Panc1 (cell line): ENCODE data around the gene RAB6B. TPM values are rescaled to one million over a fixed set of nuclear protein-coding genes. Genes with fewer than 3 reads are reported as not detected.

ENCODE experiments used
- ATAC-seq: fragments of 200-7000 bp; cut with Tn5 transposase; 2 replicates; pipeline ENCODE4 v1.9.1; 2020; ENCODE audit warnings: mild to moderate bottlenecking, moderate library complexity
- BruUV-seq: library from RNA; stranded (reverse); fragments of 400-500 nt; replicated peaks from 2 replicates; lab custom pipeline; 2021; lab: Mats Ljungman, UMichigan
- CTCF ChIA-PET: fragments of 300-600 bp; sonication (Branson Sonifier 250); formaldehyde crosslinking; loops from one replicate; lab custom pipeline; 2022; ENCODE audit warnings: antibody characterized with exemption; lab: Charles Lee
- POLR2A ChIA-PET: fragments of 300-600 bp; sonication (Branson Sonifier 250); formaldehyde crosslinking; loops from one replicate; lab custom pipeline; 2022; ENCODE audit warnings: antibody characterized with exemption; lab: Charles Lee
- DNase-seq: peaks from one replicate; pipeline ENCODE4 v3.0.0-alpha.2; 2010; ENCODE audit warnings: low read depth, low spot score
- H3K27ac ChIP-seq: 2 replicates; pipeline ENCODE4 v1.5.1; 2011; ENCODE audit warnings: mild to moderate bottlenecking, low read length, inconsistent platforms
- H3K27me3 ChIP-seq: fragments of 200-500 bp; sonication (Bioruptor generic); 2 replicates; pipeline ENCODE4 v1.6.0; 2014; ENCODE audit warnings: low read length, inconsistent platforms; ENCODE audit not compliant: control insufficient read depth, insufficient read depth
- H3K36me3 ChIP-seq: fragments of 200-500 bp; sonication (Bioruptor generic); 2 replicates; pipeline ENCODE4 v1.5.1; 2014; ENCODE audit warnings: inconsistent platforms, mild to moderate bottlenecking, low read length, moderate library complexity; ENCODE audit not compliant: control insufficient read depth, insufficient read depth
- H3K4me1 ChIP-seq: 2 replicates; pipeline ENCODE4 v1.5.1; 2011; ENCODE audit warnings: inconsistent platforms, mild to moderate bottlenecking, low read length, moderate library complexity; ENCODE audit not compliant: control insufficient read depth, insufficient read depth
- H3K4me3 ChIP-seq, 2 experiments: 2 replicates each; pipeline ENCODE4 v1.5.1; 2011 to 2012; ENCODE audit warnings: low read depth in 2 of 2, low read length in 2 of 2, mild to moderate bottlenecking in 2 of 2, inconsistent platforms in 1 of 2, moderate library complexity in 1 of 2
- H3K9me3 ChIP-seq: fragments of 200-500 bp; sonication (Bioruptor generic); 2 replicates; pipeline ENCODE4 v1.5.1; 2014; ENCODE audit warnings: low read depth, mild to moderate bottlenecking, inconsistent platforms, low read length, moderate library complexity; ENCODE audit not compliant: control insufficient read depth, insufficient read depth
- POLR2AphosphoS5 ChIP-seq: IDR thresholded peaks from 2 replicates; pipeline ENCODE4 v1.6.1; 2012; ENCODE audit warnings: mild to moderate bottlenecking, low read depth, low read length, moderate library complexity
- SIN3A ChIP-seq: IDR thresholded peaks from 2 replicates; pipeline ENCODE4 v1.6.1; 2012; ENCODE audit warnings: low read depth, mild to moderate bottlenecking, low read length, moderate library complexity, borderline replicate concordance; ENCODE audit not compliant: insufficient read depth
- TCF7L2 ChIP-seq: IDR thresholded peaks from 2 replicates; pipeline ENCODE4 v1.6.1; 2011; ENCODE audit warnings: mild to moderate bottlenecking, low read depth, low read length, inconsistent platforms
- in situ Hi-C: cut with HindIII; loops from 2 replicates; pipeline ENCODE4 v1.10.0; 2016; ENCODE audit warnings: low sequenced_read_pairs, low pct_unique_long_range_greater_than_20kb
- intact Hi-C: fragments of 100-400 bp; cut with micrococcal nuclease; formaldehyde crosslinking; loops from one replicate; pipeline ENCODE4 v1.10.0; 2022; ENCODE audit not compliant: unreplicated experiment
- total RNA-seq: library from RNA; stranded (reverse); gene quantifications from one replicate; pipeline ENCODE4 v1.2.1, GENCODE V29; 2021; ENCODE audit not compliant: unreplicated experiment
- TF ChIP-seq, protein P1 (sequence below), 2 experiments: IDR thresholded peaks; 2 replicates each; pipeline ENCODE4 v1.6.1; 2011 to 2012; ENCODE audit warnings: low read depth in 2 of 2, control low read depth in 1 of 2, low read length in 1 of 2, mild to moderate bottlenecking in 1 of 2, moderate library complexity in 1 of 2; ENCODE audit not compliant: insufficient read depth in 1 of 2
- TF ChIP-seq, protein P2 (sequence below): fragments of 450-650 bp; IDR thresholded peaks from 2 replicates; pipeline ENCODE4 v1.5.1; 2017; ENCODE audit warnings: mild to moderate bottlenecking

The RAB6B gene
- total RNA-seq, 1 experiment from 2014 or later, result 49.2 TPM

DNA sequence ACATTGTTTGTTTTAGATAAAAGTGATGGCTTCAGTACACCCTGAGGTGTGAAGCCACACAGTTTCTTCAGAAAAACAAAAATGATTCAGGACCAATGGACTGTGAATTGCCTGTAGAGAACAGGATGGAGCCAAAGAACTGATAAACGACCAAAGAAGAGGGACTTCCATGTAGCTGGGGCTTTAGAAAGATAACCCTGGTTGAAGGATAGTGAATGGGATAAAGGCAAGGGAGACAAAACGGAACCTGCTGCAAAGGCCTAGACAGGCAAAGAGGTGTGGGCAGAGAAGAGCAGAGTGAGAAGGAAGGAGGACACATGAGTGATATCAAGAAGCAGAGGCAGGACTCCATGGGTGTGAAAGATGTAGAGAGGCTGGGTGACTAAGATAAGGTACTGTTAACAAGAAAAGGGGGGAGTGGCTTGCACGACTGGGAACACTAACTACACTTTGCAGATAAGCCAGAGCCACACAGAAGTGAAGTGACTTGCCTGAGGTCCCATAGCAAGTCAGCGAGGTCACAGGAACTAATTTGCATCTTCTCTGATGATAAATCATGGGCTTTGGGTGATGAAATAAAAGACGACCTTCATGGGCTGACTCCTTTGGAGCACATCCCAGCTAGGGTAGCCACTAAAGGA, 44.3 kb downstream of the RAB6B start:
- BruUV-seq, result no TSS peak

DNA sequence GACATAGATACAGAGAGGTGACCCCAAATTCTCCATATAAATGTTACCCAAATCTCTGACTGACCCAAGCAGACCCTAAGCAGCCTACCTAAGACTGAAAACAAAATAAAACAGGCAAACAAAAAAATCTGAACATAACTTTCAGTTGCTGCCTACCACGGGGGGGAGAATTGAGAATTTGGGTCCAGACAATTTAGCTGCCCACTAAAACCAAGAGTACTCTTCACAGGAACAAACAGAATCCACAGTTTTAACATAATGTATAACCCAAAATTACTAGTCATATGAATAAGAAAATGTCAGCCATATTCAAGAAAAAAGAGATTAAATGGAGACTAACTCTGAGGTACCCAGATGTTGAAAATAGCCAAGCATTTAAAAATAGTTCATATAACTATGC, 45.6 kb downstream of the RAB6B start:
- no TSS peak for BruUV-seq
- H3K9me3 ChIP-seq, result no peaks in the 10 kb centered on the region
- in situ Hi-C loops (no loop called here), intact Hi-C loops (no loop called here)
- ChIA-PET POLR2A (no interaction called here), CTCF (no interaction called here)
- no peak for DNase-seq
- no peak for ATAC-seq
- TF ChIP-seq, protein P1, sequence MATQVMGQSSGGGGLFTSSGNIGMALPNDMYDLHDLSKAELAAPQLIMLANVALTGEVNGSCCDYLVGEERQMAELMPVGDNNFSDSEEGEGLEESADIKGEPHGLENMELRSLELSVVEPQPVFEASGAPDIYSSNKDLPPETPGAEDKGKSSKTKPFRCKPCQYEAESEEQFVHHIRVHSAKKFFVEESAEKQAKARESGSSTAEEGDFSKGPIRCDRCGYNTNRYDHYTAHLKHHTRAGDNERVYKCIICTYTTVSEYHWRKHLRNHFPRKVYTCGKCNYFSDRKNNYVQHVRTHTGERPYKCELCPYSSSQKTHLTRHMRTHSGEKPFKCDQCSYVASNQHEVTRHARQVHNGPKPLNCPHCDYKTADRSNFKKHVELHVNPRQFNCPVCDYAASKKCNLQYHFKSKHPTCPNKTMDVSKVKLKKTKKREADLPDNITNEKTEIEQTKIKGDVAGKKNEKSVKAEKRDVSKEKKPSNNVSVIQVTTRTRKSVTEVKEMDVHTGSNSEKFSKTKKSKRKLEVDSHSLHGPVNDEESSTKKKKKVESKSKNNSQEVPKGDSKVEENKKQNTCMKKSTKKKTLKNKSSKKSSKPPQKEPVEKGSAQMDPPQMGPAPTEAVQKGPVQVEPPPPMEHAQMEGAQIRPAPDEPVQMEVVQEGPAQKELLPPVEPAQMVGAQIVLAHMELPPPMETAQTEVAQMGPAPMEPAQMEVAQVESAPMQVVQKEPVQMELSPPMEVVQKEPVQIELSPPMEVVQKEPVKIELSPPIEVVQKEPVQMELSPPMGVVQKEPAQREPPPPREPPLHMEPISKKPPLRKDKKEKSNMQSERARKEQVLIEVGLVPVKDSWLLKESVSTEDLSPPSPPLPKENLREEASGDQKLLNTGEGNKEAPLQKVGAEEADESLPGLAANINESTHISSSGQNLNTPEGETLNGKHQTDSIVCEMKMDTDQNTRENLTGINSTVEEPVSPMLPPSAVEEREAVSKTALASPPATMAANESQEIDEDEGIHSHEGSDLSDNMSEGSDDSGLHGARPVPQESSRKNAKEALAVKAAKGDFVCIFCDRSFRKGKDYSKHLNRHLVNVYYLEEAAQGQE (IDR thresholded peaks at IDR 0.05; ENCODE audit: insufficient read depth in 1 of 2, low read depth in 2 of 2, low read length in 1 of 2), result no peak
- TF ChIP-seq, protein P2, sequence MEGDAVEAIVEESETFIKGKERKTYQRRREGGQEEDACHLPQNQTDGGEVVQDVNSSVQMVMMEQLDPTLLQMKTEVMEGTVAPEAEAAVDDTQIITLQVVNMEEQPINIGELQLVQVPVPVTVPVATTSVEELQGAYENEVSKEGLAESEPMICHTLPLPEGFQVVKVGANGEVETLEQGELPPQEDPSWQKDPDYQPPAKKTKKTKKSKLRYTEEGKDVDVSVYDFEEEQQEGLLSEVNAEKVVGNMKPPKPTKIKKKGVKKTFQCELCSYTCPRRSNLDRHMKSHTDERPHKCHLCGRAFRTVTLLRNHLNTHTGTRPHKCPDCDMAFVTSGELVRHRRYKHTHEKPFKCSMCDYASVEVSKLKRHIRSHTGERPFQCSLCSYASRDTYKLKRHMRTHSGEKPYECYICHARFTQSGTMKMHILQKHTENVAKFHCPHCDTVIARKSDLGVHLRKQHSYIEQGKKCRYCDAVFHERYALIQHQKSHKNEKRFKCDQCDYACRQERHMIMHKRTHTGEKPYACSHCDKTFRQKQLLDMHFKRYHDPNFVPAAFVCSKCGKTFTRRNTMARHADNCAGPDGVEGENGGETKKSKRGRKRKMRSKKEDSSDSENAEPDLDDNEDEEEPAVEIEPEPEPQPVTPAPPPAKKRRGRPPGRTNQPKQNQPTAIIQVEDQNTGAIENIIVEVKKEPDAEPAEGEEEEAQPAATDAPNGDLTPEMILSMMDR, result no peak
- no peak for TF ChIP-seq SIN3A
- no peak for TF ChIP-seq POLR2AphosphoS5
- TF ChIP-seq TCF7L2, result no peak
- H3K4me3 ChIP-seq, result no peak overlapping the region
- no peak overlapping the region for H3K27ac ChIP-seq
- H3K36me3 ChIP-seq, result no peaks in the 10 kb centered on the region
- no peaks in the 10 kb centered on the region for H3K4me1 ChIP-seq
- no peaks in the 10 kb centered on the region for H3K27me3 ChIP-seq

More for the DNA sequence above, 44.3 kb downstream of the RAB6B start:
- in situ Hi-C loops (no loop called here), intact Hi-C loops (no loop called here)
- Histone ChIP-seq H3K27me3 (no peaks in the 10 kb centered on the region), H3K9me3 (no peaks in the 10 kb centered on the region), H3K36me3 (no peaks in the 10 kb centered on the region), H3K4me3 (no peak overlapping the region), H3K4me1 (no peaks in the 10 kb centered on the region), H3K27ac (no peak overlapping the region)
- CTCF ChIA-PET, result no interaction called here
- ATAC-seq, result no peak
- no peak for TF ChIP-seq POLR2AphosphoS5
- TF ChIP-seq, protein P1 (IDR thresholded peaks at IDR 0.05; ENCODE audit: insufficient read depth in 1 of 2, low read depth in 2 of 2, low read length in 1 of 2), result no peak
- DNase-seq, result no peak
- POLR2A ChIA-PET, result no interaction called here
